Testis (tissue), 2 donors: Measurements from ENCODE around the gene TRIM15.

ENCODE experiments used
- CTCF ChIP-seq, 3 experiments: fragments of 450-650 bp in 2 of 3; fragments of 200-600 bp in 1 of 3; sonication (generic) in 1 of 3; IDR thresholded peaks; one replicate each; pipeline ENCODE4 v1.5.1; 2016 to 2019; ENCODE audit warnings: antibody characterized with exemption in 3 of 3, mild to moderate bottlenecking in 2 of 3, moderate library complexity in 1 of 3
- POLR2A ChIP-seq: fragments of 450-650 bp; IDR thresholded peaks from one replicate; pipeline ENCODE4 v1.6.1; 2017; ENCODE audit warnings: antibody characterized with exemption, mild to moderate bottlenecking, moderate library complexity

GRCh38 chr6:30135147-30135546 is 28.2 kb upstream of the TRIM15 start:
- TF ChIP-seq POLR2A (no peak), CTCF (IDR thresholded peaks at IDR 0.05) (no peak)
